SU-DHL-6 (cell line): ENCODE measurements around the gene PNMA1.

Experiments used
- H2AFZ ChIP-seq: fragments of 200-600 bp; sonication (generic); 2 replicates; pipeline ENCODE4 v1.6.1; 2014; ENCODE audit warnings: low read depth, mild to moderate bottlenecking, moderate library complexity, mixed read lengths, antibody characterized with exemption, low read length; ENCODE audit not compliant: severe bottlenecking
- H3F3A ChIP-seq: fragments of 200-600 bp; shearing (Covaris generic); 2 replicates; pipeline ENCODE4 v1.6.0; 2016; ENCODE audit warnings: antibody characterized with exemption, mild to moderate bottlenecking; ENCODE audit not compliant: insufficient read depth
- H3K27ac ChIP-seq: fragments of 200-600 bp; sonication (generic); 2 replicates; pipeline ENCODE4 v1.5.1; 2016; ENCODE audit warnings: low read depth, mild to moderate bottlenecking, low read length, moderate library complexity, mixed read lengths
- H3K27me3 ChIP-seq: fragments of 200-600 bp; sonication (generic), shearing (Covaris generic); 2 replicates; pipeline ENCODE4 v1.6.0; 2014; ENCODE audit warnings: mild to moderate bottlenecking, low read length
- H3K36me3 ChIP-seq: fragments of 200-600 bp; sonication (generic); 2 replicates; pipeline ENCODE4 v1.6.1; 2014; ENCODE audit warnings: mild to moderate bottlenecking, low read length, mixed read lengths
- H3K4me2 ChIP-seq: fragments of 300-600, 200-600 bp; shearing (Covaris generic), sonication (generic); 2 replicates; pipeline ENCODE4 v1.6.0; 2014; ENCODE audit warnings: low read length, low read depth, mild to moderate bottlenecking; ENCODE audit not compliant: poor library complexity, severe bottlenecking
- H3K4me3 ChIP-seq: fragments of 200-600 bp; sonication (generic); 2 replicates; pipeline ENCODE4 v1.5.1; 2014; ENCODE audit warnings: antibody characterized with exemption, low read length, mild to moderate bottlenecking, mixed read lengths; ENCODE audit not compliant: insufficient read depth, poor library complexity, severe bottlenecking
- H3K79me2 ChIP-seq: fragments of 200-600 bp; sonication (generic); 2 replicates; pipeline ENCODE4 v1.6.1; 2014; ENCODE audit warnings: mild to moderate bottlenecking, low read length, moderate library complexity; ENCODE audit not compliant: insufficient read depth
- H3K9ac ChIP-seq: fragments of 200-600 bp; sonication (generic); 2 replicates; pipeline ENCODE4 v1.7.0; 2014; ENCODE audit warnings: mild to moderate bottlenecking, low read length
- H3K9me2 ChIP-seq: fragments of 200-600 bp; sonication (generic); replicated peaks from 2 replicates; pipeline ENCODE4 v1.6.1; 2014; ENCODE audit warnings: low read length; ENCODE audit not compliant: insufficient read depth
- H3K9me3 ChIP-seq: fragments of 200-600 bp; sonication (generic); 2 replicates; pipeline ENCODE4 v1.6.1; 2014; ENCODE audit warnings: low read length, mixed read lengths; ENCODE audit not compliant: insufficient read depth
- H4K20me1 ChIP-seq: fragments of 200-600 bp; sonication (generic); 2 replicates; pipeline ENCODE4 v1.6.1; 2014; ENCODE audit warnings: low read depth, mild to moderate bottlenecking, antibody characterized with exemption, low read length, moderate library complexity, mixed read lengths
- CTCF ChIP-seq: fragments of 200-600 bp; sonication (generic); IDR thresholded peaks from one replicate; pipeline ENCODE4 v1.5.1; 2017; ENCODE audit warnings: antibody characterized with exemption, mild to moderate bottlenecking, low read length, moderate library complexity; ENCODE audit not compliant: insufficient read depth, poor library complexity, severe bottlenecking
- EZH2phosphoT487 ChIP-seq: fragments of 200-600 bp; sonication (generic), shearing (Covaris generic); conservative IDR thresholded peaks from 2 replicates; pipeline ENCODE4 v1.6.1; 2018; ENCODE audit warnings: mild to moderate bottlenecking, antibody characterized with exemption, low read length, moderate library complexity, mixed read lengths

The PNMA1 gene

GRCh38 chr14:73739174-73739898 lies 25.2 kb upstream of the PNMA1 start:
- TF ChIP-seq EZH2phosphoT487 (no peak), CTCF (no peak)
- H3K9me2 ChIP-seq, result no peaks in the 10 kb centered on the region
- no peak overlapping the region for H3K9ac ChIP-seq
- H3K79me2 ChIP-seq, result peaks cover 89% of the 10 kb centered on the region
- no peak overlapping the region for H3K27ac ChIP-seq
- peaks cover 21% of the 10 kb centered on the region; the same call in 1 of the 2 replicates for H3F3A ChIP-seq
- peaks cover 18% of the 10 kb centered on the region for H3K36me3 ChIP-seq
- H2AFZ ChIP-seq, result no peak overlapping the region
- no peaks in the 10 kb centered on the region for H3K9me3 ChIP-seq
- no peaks in the 10 kb centered on the region for H3K27me3 ChIP-seq
- H3K4me2 ChIP-seq, result no peak overlapping the region
- H3K4me3 ChIP-seq, result no peak overlapping the region
- H4K20me1 ChIP-seq, result peaks cover 14% of the 10 kb centered on the region

- no peaks in the 10 kb centered on the region for H3K9me3 ChIP-seq
- peaks cover 15% of the 10 kb centered on the region; the same call in 1 of the 2 replicates for H3F3A ChIP-seq
- peaks cover 14% of the 10 kb centered on the region for H4K20me1 ChIP-seq
- no peaks in the 10 kb centered on the region for H3K9me2 ChIP-seq
- H3K27me3 ChIP-seq, result no peaks in the 10 kb centered on the region
- peaks cover 86% of the 10 kb centered on the region for H3K79me2 ChIP-seq
- no peak overlapping the region for H2AFZ ChIP-seq
- no peak overlapping the region for H3K9ac ChIP-seq
- H3K36me3 ChIP-seq, result peaks cover 18% of the 10 kb centered on the region
- H3K4me2 ChIP-seq, result no peak overlapping the region
- no peak overlapping the region for H3K27ac ChIP-seq
- no peak overlapping the region for H3K4me3 ChIP-seq
- TF ChIP-seq CTCF, result no peak
- TF ChIP-seq EZH2phosphoT487, result no peak
These were observed 24.5 kb upstream of the PNMA1 start for GRCh38 chr14:73738518-73739173.

- no peak overlapping the region for H3K9ac ChIP-seq
- H3F3A ChIP-seq, result peaks cover 21% of the 10 kb centered on the region
- H4K20me1 ChIP-seq, result peaks cover 9% of the 10 kb centered on the region
- no peak overlapping the region for H3K4me3 ChIP-seq
- TF ChIP-seq EZH2phosphoT487, result no peak
- TF ChIP-seq CTCF, result no peak
- no peaks in the 10 kb centered on the region for H3K9me3 ChIP-seq
- H3K4me2 ChIP-seq, result no peak overlapping the region
- peaks cover 24% of the 10 kb centered on the region for H3K36me3 ChIP-seq
- no peak overlapping the region for H2AFZ ChIP-seq
- peaks cover 72% of the 10 kb centered on the region for H3K79me2 ChIP-seq
- H3K27me3 ChIP-seq, result no peaks in the 10 kb centered on the region
- H3K9me2 ChIP-seq, result no peaks in the 10 kb centered on the region
- H3K27ac ChIP-seq, result no peak overlapping the region
These were observed 22.7 kb upstream of the PNMA1 start for GRCh38 chr14:73736842-73737241.
